ENCODE data around the gene IDH2. TPM values are rescaled to one million over a fixed set of nuclear protein-coding genes. Genes with fewer than 3 reads are reported as not detected.
"Not testable (repeated sequence)": the region's sequence is repeated elsewhere in the genome, so short reads cannot be mapped to it uniquely, and the experiment has no call there.

The IDH2 gene
- total and polyA plus RNA-seq, 4 donors = 65.5 to 144 (median 126) TPM

- no peak overlapping the region for H3K4me3 ChIP-seq (ENCODE audit: low read depth, low read length)
- H3K27me3 ChIP-seq (ENCODE audit: control insufficient read depth, insufficient read depth, low read length) = peaks cover 2% of the 10 kb centered on the region
- H3K4me1 ChIP-seq (ENCODE audit: control insufficient read depth, insufficient read depth, low read length) = peaks cover 6% of the 10 kb centered on the region
- 93% methylated on average over 12 of the region's 13 CpGs for WGBS (ENCODE audit: insufficient coverage)
- no peak for DNase-seq (ENCODE audit: low read depth in 4 of 6, low spot score in 6 of 6)
- no peak overlapping the region for H3K27ac ChIP-seq (ENCODE audit: low read depth, low read length)
- no peaks in the 10 kb centered on the region for H3K36me3 ChIP-seq (ENCODE audit: control insufficient read depth, insufficient read depth, low read length)
- no peaks in the 10 kb centered on the region for H3K9me3 ChIP-seq (ENCODE audit: control insufficient read depth, insufficient read depth, low read length)
Observed at GRCh38 chr15:90141646-90142045, 39.4 kb upstream of the IDH2 start.

DNA sequence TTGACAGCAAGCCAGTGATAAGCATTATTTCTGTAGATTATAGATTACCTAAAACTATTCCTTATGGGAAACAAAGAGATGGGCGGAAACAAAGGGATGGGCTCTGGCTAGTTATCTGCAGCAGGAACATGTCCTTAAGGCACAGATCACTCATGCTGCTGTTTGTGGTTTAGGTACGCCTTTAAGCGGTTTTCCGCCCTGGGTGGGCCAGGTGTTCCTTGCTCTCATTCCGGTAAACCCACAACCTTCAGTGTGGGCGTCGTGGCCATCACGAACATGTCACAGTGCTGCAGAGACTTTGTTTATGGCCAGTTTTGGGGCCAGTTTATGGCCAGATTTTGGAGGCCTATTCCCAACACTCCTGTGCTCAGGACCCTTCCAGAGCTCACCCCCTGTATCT lies 37.3 kb upstream of the IDH2 start:
- H3K27me3 ChIP-seq (ENCODE audit: control insufficient read depth, insufficient read depth, low read length); H3K9me3 ChIP-seq (ENCODE audit: control insufficient read depth, insufficient read depth, low read length); H3K4me3 ChIP-seq (ENCODE audit: low read depth, low read length); H3K36me3 ChIP-seq (ENCODE audit: control insufficient read depth, insufficient read depth, low read length); DNase-seq (ENCODE audit: low read depth in 4 of 6, low spot score in 6 of 6); H3K27ac ChIP-seq (ENCODE audit: low read depth, low read length); H3K4me1 ChIP-seq (ENCODE audit: control insufficient read depth, insufficient read depth, low read length): not testable (repeated sequence)
- WGBS (ENCODE audit: insufficient coverage) = 96% methylated on average over 8 of the region's 8 CpGs

DNA sequence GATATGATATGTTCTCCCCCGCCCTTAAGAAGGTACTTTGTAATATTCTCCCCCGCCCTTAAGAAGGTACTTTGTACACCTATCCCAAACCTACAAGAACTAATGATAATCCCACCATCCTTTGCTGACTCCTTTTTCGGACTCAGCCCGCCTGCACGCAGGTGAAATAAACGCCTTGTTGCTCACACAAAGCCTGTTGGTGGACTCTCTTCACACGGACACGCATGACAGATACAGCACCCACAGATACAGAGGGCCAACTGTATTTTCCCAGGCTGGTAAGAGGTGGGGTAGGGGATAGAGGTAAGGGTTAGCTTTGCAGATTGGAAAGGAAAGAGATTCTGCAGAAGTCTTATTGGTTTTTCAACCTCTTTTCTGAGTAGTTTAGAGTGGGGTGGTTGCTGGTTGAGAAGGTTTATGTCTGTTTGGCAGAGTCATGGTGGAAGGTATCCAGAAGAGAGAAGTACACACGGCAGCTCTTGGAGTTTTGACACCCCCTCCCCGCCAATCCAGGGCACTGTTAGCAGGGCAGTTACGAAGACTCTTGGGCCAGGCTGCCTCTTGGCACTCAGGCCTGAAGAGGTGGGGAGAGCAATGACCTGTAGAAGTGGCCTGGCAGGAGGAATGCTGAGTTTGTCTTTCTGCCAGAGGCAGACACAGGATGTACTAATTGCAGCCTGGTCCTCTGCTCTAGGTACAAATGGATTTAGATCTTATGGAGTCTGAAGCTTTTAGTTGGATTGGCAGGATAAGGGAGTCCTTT lies 36.0 kb upstream of the IDH2 start:
- Histone ChIP-seq H3K4me1 (ENCODE audit: control insufficient read depth, insufficient read depth, low read length) (peaks cover 2% of the 10 kb centered on the region), H3K4me3 (ENCODE audit: low read depth, low read length) (no peak overlapping the region), H3K27ac (ENCODE audit: low read depth, low read length) (no peak overlapping the region), H3K27me3 (ENCODE audit: control insufficient read depth, insufficient read depth, low read length) (peaks cover 2% of the 10 kb centered on the region), H3K36me3 (ENCODE audit: control insufficient read depth, insufficient read depth, low read length) (no peaks in the 10 kb centered on the region), H3K9me3 (ENCODE audit: control insufficient read depth, insufficient read depth, low read length) (no peaks in the 10 kb centered on the region)
- peak in 1 of 6 donors; percentile 30 for DNase-seq (ENCODE audit: low read depth in 4 of 6, low spot score in 6 of 6)
- 94% methylated on average over 7 of the region's 11 CpGs for WGBS (ENCODE audit: insufficient coverage)

DNA sequence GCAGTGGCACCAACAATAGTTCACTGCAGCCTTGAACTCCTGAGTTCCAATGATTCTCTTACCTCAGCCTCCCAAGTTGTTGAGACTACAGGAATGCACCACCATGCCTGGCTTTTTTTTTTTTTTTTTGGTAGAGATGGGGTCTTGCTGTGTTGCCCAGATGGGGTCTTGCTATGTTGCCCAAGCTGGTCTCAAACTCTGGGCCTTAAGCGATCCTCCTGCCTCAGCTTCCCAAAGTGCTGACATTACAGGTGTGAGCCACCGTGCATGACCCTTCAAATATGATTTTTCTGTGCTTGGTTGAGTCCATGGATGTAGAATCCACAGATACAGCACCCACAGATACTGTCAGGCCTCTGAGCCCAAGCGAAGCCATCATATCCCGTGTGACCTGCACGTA lies 30.2 kb upstream of the IDH2 start:
- no peaks in the 10 kb centered on the region for H3K36me3 ChIP-seq (ENCODE audit: control insufficient read depth, insufficient read depth, low read length)
- no peak overlapping the region for H3K27ac ChIP-seq (ENCODE audit: low read depth, low read length)

DNA sequence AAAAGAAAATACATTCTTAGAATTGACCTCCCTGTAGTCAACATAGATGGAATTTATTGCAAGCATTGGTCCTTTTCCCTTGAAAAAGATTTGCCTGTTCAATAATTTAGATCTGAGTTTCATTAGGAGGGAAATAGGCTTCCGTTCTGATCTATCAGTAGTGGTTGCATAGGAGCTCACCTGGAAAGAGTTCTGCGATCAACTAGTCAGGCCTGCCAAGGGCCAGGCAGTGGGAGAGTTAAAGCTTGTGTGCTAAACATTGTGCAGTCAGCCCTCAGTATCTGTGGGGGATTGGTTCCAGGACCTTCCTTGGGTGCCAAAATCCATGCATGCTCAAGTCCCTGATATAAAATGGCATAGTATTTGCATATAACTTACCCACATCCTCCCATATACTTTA lies 29.6 kb upstream of the IDH2 start:
- Histone ChIP-seq H3K9me3 (ENCODE audit: control insufficient read depth, insufficient read depth, low read length) (no peaks in the 10 kb centered on the region), H3K4me3 (ENCODE audit: low read depth, low read length) (no peak overlapping the region), H3K27me3 (ENCODE audit: control insufficient read depth, insufficient read depth, low read length) (peaks cover 3% of the 10 kb centered on the region), H3K4me1 (ENCODE audit: control insufficient read depth, insufficient read depth, low read length) (no peaks in the 10 kb centered on the region), H3K36me3 (ENCODE audit: control insufficient read depth, insufficient read depth, low read length) (no peaks in the 10 kb centered on the region), H3K27ac (ENCODE audit: low read depth, low read length) (no peak overlapping the region)
- WGBS (ENCODE audit: insufficient coverage) = 100% methylated on average over 2 of the region's 2 CpGs
- DNase-seq (ENCODE audit: low read depth in 4 of 6, low spot score in 6 of 6) = no peak

More for the DNA sequence above, 30.2 kb upstream of the IDH2 start:
- Histone ChIP-seq H3K4me3 (ENCODE audit: low read depth, low read length) (no peak overlapping the region), H3K9me3 (ENCODE audit: control insufficient read depth, insufficient read depth, low read length) (no peaks in the 10 kb centered on the region), H3K4me1 (ENCODE audit: control insufficient read depth, insufficient read depth, low read length) (no peaks in the 10 kb centered on the region), H3K27me3 (ENCODE audit: control insufficient read depth, insufficient read depth, low read length) (peaks cover 3% of the 10 kb centered on the region)
- 96% methylated on average over 5 of the region's 5 CpGs for WGBS (ENCODE audit: insufficient coverage)
- no peak for DNase-seq (ENCODE audit: low read depth in 4 of 6, low spot score in 6 of 6)

- Histone ChIP-seq H3K4me3 (ENCODE audit: low read depth, low read length) (no peak overlapping the region), H3K9me3 (ENCODE audit: control insufficient read depth, insufficient read depth, low read length) (no peaks in the 10 kb centered on the region), H3K27ac (ENCODE audit: low read depth, low read length) (no peak overlapping the region), H3K36me3 (ENCODE audit: control insufficient read depth, insufficient read depth, low read length) (no peaks in the 10 kb centered on the region), H3K27me3 (ENCODE audit: control insufficient read depth, insufficient read depth, low read length) (peaks cover 4% of the 10 kb centered on the region), H3K4me1 (ENCODE audit: control insufficient read depth, insufficient read depth, low read length) (no peaks in the 10 kb centered on the region)
- 94% methylated on average over 7 of the region's 8 CpGs for WGBS (ENCODE audit: insufficient coverage)
- DNase-seq (ENCODE audit: low read depth in 4 of 6, low spot score in 6 of 6) = no peak
Observed at GRCh38 chr15:90130291-90130690, 28.0 kb upstream of the IDH2 start.

GRCh38 chr15:90126596-90127435 lies 24.5 kb upstream of the IDH2 start:
- WGBS (ENCODE audit: insufficient coverage) = 39% methylated on average over 8 of the region's 10 CpGs
- H3K27ac ChIP-seq (ENCODE audit: low read depth, low read length) = no peak overlapping the region
- H3K4me1 ChIP-seq (ENCODE audit: control insufficient read depth, insufficient read depth, low read length) = no peaks in the 10 kb centered on the region
- H3K27me3 ChIP-seq (ENCODE audit: control insufficient read depth, insufficient read depth, low read length) = peaks cover 4% of the 10 kb centered on the region
- H3K36me3 ChIP-seq (ENCODE audit: control insufficient read depth, insufficient read depth, low read length) = no peaks in the 10 kb centered on the region
- H3K4me3 ChIP-seq (ENCODE audit: low read depth, low read length) = no peak overlapping the region
- H3K9me3 ChIP-seq (ENCODE audit: control insufficient read depth, insufficient read depth, low read length) = no peaks in the 10 kb centered on the region
- no peak for DNase-seq (ENCODE audit: low read depth in 4 of 6, low spot score in 6 of 6)

GRCh38 chr15:90126022-90126421 lies 23.8 kb upstream of the IDH2 start:
- Histone ChIP-seq H3K9me3 (ENCODE audit: control insufficient read depth, insufficient read depth, low read length) (no peaks in the 10 kb centered on the region), H3K4me1 (ENCODE audit: control insufficient read depth, insufficient read depth, low read length) (no peaks in the 10 kb centered on the region), H3K27ac (ENCODE audit: low read depth, low read length) (no peak overlapping the region), H3K36me3 (ENCODE audit: control insufficient read depth, insufficient read depth, low read length) (no peaks in the 10 kb centered on the region), H3K27me3 (ENCODE audit: control insufficient read depth, insufficient read depth, low read length) (peaks cover 4% of the 10 kb centered on the region), H3K4me3 (ENCODE audit: low read depth, low read length) (no peak overlapping the region)
- DNase-seq (ENCODE audit: low read depth in 4 of 6, low spot score in 6 of 6) = no peak
- 75% methylated on average over 4 of the region's 6 CpGs for WGBS (ENCODE audit: insufficient coverage)

DNA sequence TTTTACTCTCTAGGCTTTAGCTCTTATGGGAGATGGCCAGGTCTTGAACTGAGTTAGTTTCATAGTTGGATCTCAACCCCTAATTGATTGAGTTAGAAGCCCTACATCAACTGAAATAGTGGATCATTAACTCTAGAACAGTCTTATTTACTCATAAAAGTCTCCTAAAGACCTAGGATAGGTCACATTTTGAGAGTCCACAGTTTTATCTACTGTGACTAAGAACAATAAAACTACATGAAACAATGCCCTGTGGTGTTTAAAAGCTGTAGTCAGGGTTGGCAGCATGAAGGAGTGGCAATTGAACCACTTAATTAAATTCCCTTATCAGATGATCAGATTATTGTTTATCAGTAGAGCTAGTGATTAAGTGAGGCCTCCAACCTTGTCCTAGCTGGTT lies 22.2 kb upstream of the IDH2 start:
- Histone ChIP-seq H3K27me3 (ENCODE audit: control insufficient read depth, insufficient read depth, low read length) (peaks cover 4% of the 10 kb centered on the region), H3K4me3 (ENCODE audit: low read depth, low read length) (no peak overlapping the region), H3K9me3 (ENCODE audit: control insufficient read depth, insufficient read depth, low read length) (no peaks in the 10 kb centered on the region), H3K4me1 (ENCODE audit: control insufficient read depth, insufficient read depth, low read length) (no peaks in the 10 kb centered on the region), H3K27ac (ENCODE audit: low read depth, low read length) (no peak overlapping the region), H3K36me3 (ENCODE audit: control insufficient read depth, insufficient read depth, low read length) (no peaks in the 10 kb centered on the region)
- no peak for DNase-seq (ENCODE audit: low read depth in 4 of 6, low spot score in 6 of 6)

- DNase-seq (ENCODE audit: low read depth in 4 of 6, low spot score in 6 of 6) = no peak
- H3K27me3 ChIP-seq (ENCODE audit: control insufficient read depth, insufficient read depth, low read length) = no peaks in the 10 kb centered on the region
- no CpG with 5 or more reads among the region's 6 CpGs for WGBS (ENCODE audit: insufficient coverage)
- no peaks in the 10 kb centered on the region for H3K36me3 ChIP-seq (ENCODE audit: control insufficient read depth, insufficient read depth, low read length)
- no peaks in the 10 kb centered on the region for H3K4me1 ChIP-seq (ENCODE audit: control insufficient read depth, insufficient read depth, low read length)
- H3K27ac ChIP-seq (ENCODE audit: low read depth, low read length) = no peak overlapping the region
- no peaks in the 10 kb centered on the region for H3K9me3 ChIP-seq (ENCODE audit: control insufficient read depth, insufficient read depth, low read length)
- H3K4me3 ChIP-seq (ENCODE audit: low read depth, low read length) = no peak overlapping the region
Observed at GRCh38 chr15:90121086-90121485, 18.8 kb upstream of the IDH2 start.

Data from spinal cord (tissue), 10 donors.